IMR-90 (cell line): ENCODE data around the gene ANKRD11. TPM values are rescaled to one million over a fixed set of nuclear protein-coding genes. Genes with fewer than 3 reads are reported as not detected.

Source experiments
- ATAC-seq: fragments of 200-7000 bp; cut with Tn5 transposase; 2 replicates; pipeline ENCODE4 v1.9.1; 2020; ENCODE audit warnings: low read depth, mild to moderate bottlenecking, moderate library complexity
- BruUV-seq: library from RNA; stranded (reverse); fragments of 400-500 nt; replicated peaks from 2 replicates; lab custom pipeline; 2021; lab: Mats Ljungman, UMichigan
- CTCF ChIA-PET: fragments of 300-600 bp; formaldehyde crosslinking; extraction: SDS; loops from one replicate; lab custom pipeline; 2021; ENCODE audit warnings: antibody characterized with exemption; lab: Yijun Ruan, JAX
- POLR2A ChIA-PET: fragments of 300-600 bp; sonication (Branson Sonifier 250); formaldehyde crosslinking; loops from one replicate; lab custom pipeline; 2022; ENCODE audit warnings: antibody characterized with exemption; ENCODE audit not compliant: unreplicated experiment; lab: Charles Lee
- DNase-seq: peaks from one replicate; pipeline ENCODE4 v3.0.0; 2013
- H2AFZ ChIP-seq: replicated peaks from 2 replicates; pipeline ENCODE3; 2013; ENCODE audit warnings: low read length, mild to moderate bottlenecking; ENCODE audit not compliant: poor library complexity
- H2AK5ac ChIP-seq: 2 replicates; pipeline ENCODE4 v1.6.1; 2013; ENCODE audit warnings: low read depth, low read length, inconsistent platforms
- H2AK9ac ChIP-seq: replicated peaks from 2 replicates; pipeline ENCODE3; 2013; ENCODE audit warnings: mild to moderate bottlenecking, low read depth, low read length, moderate library complexity; ENCODE audit not compliant: poor library complexity
- H2BK120ac ChIP-seq: 2 replicates; pipeline ENCODE4 v1.6.1; 2013; ENCODE audit warnings: low read depth, low read length, inconsistent platforms
- H2BK15ac ChIP-seq: 3 replicates; pipeline ENCODE4 v1.6.1; 2013; ENCODE audit warnings: low read depth, low read length, inconsistent platforms
- H2BK20ac ChIP-seq: 2 replicates; pipeline ENCODE4 v1.6.1; 2013; ENCODE audit warnings: low read depth, mild to moderate bottlenecking, inconsistent platforms, low read length, moderate library complexity
- H2BK5ac ChIP-seq: 2 replicates; pipeline ENCODE4 v1.6.1; 2013; ENCODE audit warnings: mild to moderate bottlenecking, low read depth, low read length, inconsistent platforms; ENCODE audit not compliant: poor library complexity, severe bottlenecking
- H3K14ac ChIP-seq: replicated peaks from 2 replicates; pipeline ENCODE4 v1.6.1; 2013; ENCODE audit warnings: low read depth, low read length, inconsistent platforms
- H3K18ac ChIP-seq: 2 replicates; pipeline ENCODE4 v1.6.1; 2013; ENCODE audit warnings: low read depth, low read length, control low read depth
- H3K23ac ChIP-seq: 2 replicates; pipeline ENCODE4 v1.6.1; 2013; ENCODE audit warnings: low read depth, low read length, inconsistent platforms
- H3K27ac ChIP-seq: 2 replicates; pipeline ENCODE4 v1.5.1; 2013; ENCODE audit warnings: mild to moderate bottlenecking, control low read depth, low read length; ENCODE audit not compliant: insufficient read depth
- H3K27me3 ChIP-seq: 2 replicates; pipeline ENCODE4 v1.6.1; 2013; ENCODE audit warnings: low read length; ENCODE audit not compliant: control insufficient read depth, insufficient read depth
- H3K36me3 ChIP-seq: 2 replicates; pipeline ENCODE4 v1.6.1; 2013; ENCODE audit warnings: low read length, mixed read lengths; ENCODE audit not compliant: control insufficient read depth, insufficient read depth
- H3K4ac ChIP-seq: 2 replicates; pipeline ENCODE4 v1.6.1; 2013; ENCODE audit warnings: low read depth, low read length, inconsistent platforms
- H3K4me1 ChIP-seq: 2 replicates; pipeline ENCODE4 v1.6.1; 2013; ENCODE audit warnings: low read length, mixed read lengths; ENCODE audit not compliant: control insufficient read depth, insufficient read depth
- H3K4me2 ChIP-seq: 2 replicates; pipeline ENCODE4 v1.6.1; 2013; ENCODE audit warnings: low read depth, mild to moderate bottlenecking, control low read depth, low read length, moderate library complexity
- H3K4me3 ChIP-seq: 2 replicates; pipeline ENCODE4 v1.5.1; 2013; ENCODE audit warnings: low read depth, mild to moderate bottlenecking, control low read depth, low read length, moderate library complexity; ENCODE audit not compliant: insufficient read depth
- H3K56ac ChIP-seq: 2 replicates; pipeline ENCODE4 v1.6.1; 2013; ENCODE audit warnings: low read length, inconsistent platforms; ENCODE audit not compliant: insufficient read depth; ENCODE audit errors: extremely low read depth
- H3K79me1 ChIP-seq, 2 experiments: 2 replicates each; pipeline ENCODE4 v1.6.1; 2013; ENCODE audit warnings: low read length in 2 of 2, inconsistent platforms in 1 of 2, low read depth in 1 of 2
- H3K9ac ChIP-seq: 2 replicates; pipeline ENCODE4 v1.6.1; 2013; ENCODE audit warnings: low read depth, low read length, control low read depth
- H3K9me1 ChIP-seq: 2 replicates; pipeline ENCODE4 v1.6.1; 2013; ENCODE audit warnings: low read length, inconsistent platforms; ENCODE audit not compliant: insufficient read depth
- H3K9me3 ChIP-seq: 2 replicates; pipeline ENCODE4 v1.6.1; 2013; ENCODE audit warnings: low read length; ENCODE audit not compliant: control insufficient read depth, insufficient read depth
- H4K20me1 ChIP-seq: 2 replicates; pipeline ENCODE4 v1.6.1; 2013; ENCODE audit warnings: low read length, inconsistent platforms; ENCODE audit not compliant: insufficient read depth
- H4K5ac ChIP-seq: 2 replicates; pipeline ENCODE4 v1.6.1; 2013; ENCODE audit warnings: mild to moderate bottlenecking, low read depth, low read length, control low read depth
- H4K8ac ChIP-seq, 2 experiments: 2 replicates each; pipeline ENCODE4 v1.6.1; 2013; ENCODE audit warnings: low read depth in 2 of 2, low read length in 2 of 2, control low read depth in 1 of 2, inconsistent platforms in 1 of 2
- H4K91ac ChIP-seq: 2 replicates; pipeline ENCODE4 v1.6.1; 2013; ENCODE audit warnings: low read depth, low read length, inconsistent platforms; ENCODE audit not compliant: insufficient read depth
- BHLHE40 ChIP-seq: fragments of 150-350 bp; IDR thresholded peaks from 2 replicates; pipeline ENCODE4 v1.6.1; 2016; ENCODE audit warnings: mild to moderate bottlenecking, low read depth, low read length
- CEBPB ChIP-seq: IDR thresholded peaks from 2 replicates; pipeline ENCODE4 v1.6.1; 2012; ENCODE audit warnings: low read depth, low read length, improper control_type of control experiment
- CHD1 ChIP-seq: IDR thresholded peaks from 2 replicates; pipeline ENCODE4 v1.6.1; 2012; ENCODE audit warnings: low read depth, low read length, improper control_type of control experiment
- FOS ChIP-seq: fragments of 150-350 bp; IDR thresholded peaks from 2 replicates; pipeline ENCODE4 v1.6.1; 2016; ENCODE audit warnings: low read depth, low read length
- MAFK ChIP-seq: IDR thresholded peaks from 2 replicates; pipeline ENCODE4 v1.6.1; 2012; ENCODE audit warnings: low read depth, low read length, improper control_type of control experiment
- MAZ ChIP-seq: IDR thresholded peaks from 2 replicates; pipeline ENCODE4 v1.6.1; 2012; ENCODE audit warnings: low read depth, mild to moderate bottlenecking, low read length, improper control_type of control experiment, moderate library complexity, borderline replicate concordance
- MXI1 ChIP-seq: IDR thresholded peaks from 2 replicates; pipeline ENCODE4 v1.6.1; 2012; ENCODE audit warnings: low read depth, mild to moderate bottlenecking, low read length, moderate library complexity, borderline replicate concordance
- NFE2L2 ChIP-seq: fragments of 150-350 bp; IDR thresholded peaks from 2 replicates; pipeline ENCODE4 v1.6.1; 2016; ENCODE audit warnings: low read depth, mild to moderate bottlenecking, low read length
- POLR2A ChIP-seq: IDR thresholded peaks from 2 replicates; pipeline ENCODE4 v1.6.1; 2012; ENCODE audit warnings: mild to moderate bottlenecking, low read depth, low read length
- RAD21 ChIP-seq: IDR thresholded peaks from 2 replicates; pipeline ENCODE4 v1.6.1; 2012; ENCODE audit warnings: low read length, improper control_type of control experiment
- RCOR1 ChIP-seq: IDR thresholded peaks from 2 replicates; pipeline ENCODE4 v1.6.1; 2012; ENCODE audit warnings: mild to moderate bottlenecking, low read length, improper control_type of control experiment; ENCODE audit not compliant: insufficient replicate concordance
- RFX5 ChIP-seq: IDR thresholded peaks from 2 replicates; pipeline ENCODE4 v1.8.0; 2012; ENCODE audit warnings: low read depth, mild to moderate bottlenecking, low read length, moderate library complexity
- SMC3 ChIP-seq: fragments of 150-350 bp; IDR thresholded peaks from 2 replicates; pipeline ENCODE4 v1.6.1; 2016; ENCODE audit warnings: low read depth, mild to moderate bottlenecking, antibody characterized with exemption, low read length, moderate library complexity
- WGBS, 2 experiments: methylation state at CpG; one replicate each; pipeline versions ENCODE4 v1.1.5 to v1.1.7; 2013; ENCODE audit warnings: missing lambda C conversion rate in 2 of 2; ENCODE audit not compliant: insufficient read length in 1 of 2; ENCODE audit errors: extremely low coverage in 2 of 2; 5-methylcytosine and 5-hydroxymethylcytosine counted together
- dilution Hi-C: fragments of 300-500 bp; cut with HindIII; formaldehyde crosslinking; loops from one replicate; pipeline ENCODE4 v1.14.3; 2018; ENCODE audit warnings: low sequenced_read_pairs; ENCODE audit not compliant: unreplicated experiment
- in situ Hi-C: fragments of 300-500 bp; cut with MboI; formaldehyde crosslinking; loops from 3 replicates; pipeline ENCODE4 v1.14.3; 2019; ENCODE audit warnings: low sequenced_read_pairs, inconsistent platforms, mixed read lengths
- intact Hi-C: fragments of 100-400 bp; cut with micrococcal nuclease; formaldehyde crosslinking; loops from 2 replicates; pipeline ENCODE4 v1.10.0; 2022
- polyA plus RNA-seq, 3 experiments: library from polyadenylated mRNA; depleted of rRNA; stranded (reverse); fragments of >200 nt; gene quantifications; 2 replicates each; pipeline ENCODE4 v1.2.3, GENCODE V29; 2012; ENCODE audit warnings: low replicate concordance in 1 of 3
- total RNA-seq: library from RNA; depleted of rRNA; stranded (reverse); fragments of >200 nt; gene quantifications from 2 replicates; pipeline ENCODE4 v1.2.3, GENCODE V29; 2012
- TF ChIP-seq, protein P1 (sequence below): fragments of 150-350 bp; IDR thresholded peaks from 2 replicates; pipeline ENCODE4 v1.6.1; 2016; ENCODE audit warnings: low read depth, mild to moderate bottlenecking, low read length, moderate library complexity, borderline replicate concordance
- TF ChIP-seq, protein P2 (sequence below): fragments of 150-350 bp; IDR thresholded peaks from 2 replicates; pipeline ENCODE4 v1.6.1; 2017; ENCODE audit warnings: mild to moderate bottlenecking, antibody characterized with exemption, low read length, low read depth
- TF ChIP-seq, protein P3 (sequence below): conservative IDR thresholded peaks from 2 replicates; pipeline ENCODE4 v1.5.1; 2012; ENCODE audit warnings: mild to moderate bottlenecking, low read depth, low read length, improper control_type of control experiment

Gene ANKRD11
- total and polyA plus RNA-seq, 2 of the 4 experiments (the other 2 are of a cell fraction): 46.8 to 71.9 TPM

- Histone ChIP-seq H4K20me1 (peaks cover 100% of the 10 kb centered on the region), H3K14ac (peak overlapping the region; percentile 42), H3K9me1 (peaks cover 72% of the 10 kb centered on the region), H2AK5ac (no peak overlapping the region), H3K4ac (no peak overlapping the region), H3K9me3 (no peaks in the 10 kb centered on the region), H3K23ac (peak overlapping the region; percentile 45; the same call in 1 of the 2 replicates), H3K27me3 (no peaks in the 10 kb centered on the region), H3K56ac (no peak overlapping the region), H4K91ac (no peak overlapping the region), H3K4me3 (no peak overlapping the region), H2BK20ac (no peak overlapping the region), H3K79me1 (peaks cover 3 to 81% of the 10 kb centered on the region in 2 experiments; a peak in 3 of 4 replicates), H3K36me3 (no peaks in the 10 kb centered on the region), H2AK9ac (peak overlapping the region; percentile 30), H2BK15ac (no peak overlapping the region), H3K27ac (no peak overlapping the region), H3K4me2 (no peak overlapping the region), H3K4me1 (peaks cover 50% of the 10 kb centered on the region), H4K5ac (no peak overlapping the region), H3K9ac (no peak overlapping the region), H2AFZ (no peak overlapping the region), H2BK5ac (no peak overlapping the region), H4K8ac (no peak overlapping the region), H3K18ac (no peak overlapping the region), H2BK120ac (no peak overlapping the region)
- dilution Hi-C loops: no loop called here
- in situ Hi-C loops: no loop called here
- TF ChIP-seq MAZ (no peak), RCOR1 (no peak), CHD1 (no peak), FOS (no peak), POLR2A (no peak), MXI1 (no peak), BHLHE40 (no peak), SMC3 (no peak), RFX5 (no peak), NFE2L2 (no peak), MAFK (no peak), CEBPB (no peak), RAD21 (no peak)
- TF ChIP-seq, protein P1, sequence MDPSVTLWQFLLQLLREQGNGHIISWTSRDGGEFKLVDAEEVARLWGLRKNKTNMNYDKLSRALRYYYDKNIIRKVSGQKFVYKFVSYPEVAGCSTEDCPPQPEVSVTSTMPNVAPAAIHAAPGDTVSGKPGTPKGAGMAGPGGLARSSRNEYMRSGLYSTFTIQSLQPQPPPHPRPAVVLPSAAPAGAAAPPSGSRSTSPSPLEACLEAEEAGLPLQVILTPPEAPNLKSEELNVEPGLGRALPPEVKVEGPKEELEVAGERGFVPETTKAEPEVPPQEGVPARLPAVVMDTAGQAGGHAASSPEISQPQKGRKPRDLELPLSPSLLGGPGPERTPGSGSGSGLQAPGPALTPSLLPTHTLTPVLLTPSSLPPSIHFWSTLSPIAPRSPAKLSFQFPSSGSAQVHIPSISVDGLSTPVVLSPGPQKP: no peak
- TF ChIP-seq, protein P2, sequence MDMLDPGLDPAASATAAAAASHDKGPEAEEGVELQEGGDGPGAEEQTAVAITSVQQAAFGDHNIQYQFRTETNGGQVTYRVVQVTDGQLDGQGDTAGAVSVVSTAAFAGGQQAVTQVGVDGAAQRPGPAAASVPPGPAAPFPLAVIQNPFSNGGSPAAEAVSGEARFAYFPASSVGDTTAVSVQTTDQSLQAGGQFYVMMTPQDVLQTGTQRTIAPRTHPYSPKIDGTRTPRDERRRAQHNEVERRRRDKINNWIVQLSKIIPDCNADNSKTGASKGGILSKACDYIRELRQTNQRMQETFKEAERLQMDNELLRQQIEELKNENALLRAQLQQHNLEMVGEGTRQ: no peak
- TF ChIP-seq, protein P3, sequence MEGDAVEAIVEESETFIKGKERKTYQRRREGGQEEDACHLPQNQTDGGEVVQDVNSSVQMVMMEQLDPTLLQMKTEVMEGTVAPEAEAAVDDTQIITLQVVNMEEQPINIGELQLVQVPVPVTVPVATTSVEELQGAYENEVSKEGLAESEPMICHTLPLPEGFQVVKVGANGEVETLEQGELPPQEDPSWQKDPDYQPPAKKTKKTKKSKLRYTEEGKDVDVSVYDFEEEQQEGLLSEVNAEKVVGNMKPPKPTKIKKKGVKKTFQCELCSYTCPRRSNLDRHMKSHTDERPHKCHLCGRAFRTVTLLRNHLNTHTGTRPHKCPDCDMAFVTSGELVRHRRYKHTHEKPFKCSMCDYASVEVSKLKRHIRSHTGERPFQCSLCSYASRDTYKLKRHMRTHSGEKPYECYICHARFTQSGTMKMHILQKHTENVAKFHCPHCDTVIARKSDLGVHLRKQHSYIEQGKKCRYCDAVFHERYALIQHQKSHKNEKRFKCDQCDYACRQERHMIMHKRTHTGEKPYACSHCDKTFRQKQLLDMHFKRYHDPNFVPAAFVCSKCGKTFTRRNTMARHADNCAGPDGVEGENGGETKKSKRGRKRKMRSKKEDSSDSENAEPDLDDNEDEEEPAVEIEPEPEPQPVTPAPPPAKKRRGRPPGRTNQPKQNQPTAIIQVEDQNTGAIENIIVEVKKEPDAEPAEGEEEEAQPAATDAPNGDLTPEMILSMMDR: no peak
- ATAC-seq: no peak
- 85% methylated on average over 6 of the region's 6 CpGs; no CpG with 5 or more reads in 1 of the 2 experiments for WGBS, 2 experiments
- intact Hi-C loops: no loop called here
- no TSS peak for BruUV-seq
- DNase-seq: no peak
- ChIA-PET POLR2A (no interaction called here), CTCF (no interaction called here)
Observed at GRCh38 chr16:89446975-89447293, 43.4 kb downstream of the ANKRD11 start.
